Keratinocyte (primary cell): Measurements from ENCODE around the gene FBN1. TPM values are rescaled to one million over a fixed set of nuclear protein-coding genes. Genes with fewer than 3 reads are reported as not detected.

Experiments used
- DNase-seq: peaks from one replicate; pipeline ENCODE4 v3.0.0-alpha.2; 2011; ENCODE audit warnings: low read depth, missing footprints, low spot score
- FAIRE-seq: peaks from 2 replicates; lab custom pipeline; 2011; peaks lifted over from hg19 to GRCh38; lab: Jason Lieb, UNC
- H2AFZ ChIP-seq: 2 replicates; pipeline ENCODE4 v1.6.0; 2012; ENCODE audit warnings: low read length, control low read depth, inconsistent platforms; ENCODE audit not compliant: control insufficient read depth
- H3K27ac ChIP-seq: 2 replicates; pipeline ENCODE4 v1.5.1; 2011; ENCODE audit warnings: low read length; ENCODE audit not compliant: control insufficient read depth, insufficient read depth
- H3K27me3 ChIP-seq: 3 replicates; pipeline ENCODE4 v1.6.0; 2011; ENCODE audit warnings: low read length; ENCODE audit not compliant: control insufficient read depth, insufficient read depth; ENCODE audit errors: extremely low read depth
- H3K36me3 ChIP-seq, 2 experiments: 2 replicates in 1 of 2; 3 replicates in 1 of 2; pipeline ENCODE4 v1.5.1; 2011; ENCODE audit warnings: low read length in 2 of 2, mild to moderate bottlenecking in 1 of 2; ENCODE audit not compliant: control insufficient read depth in 2 of 2, insufficient read depth in 2 of 2; ENCODE audit errors: extremely low read depth in 1 of 2
- H3K4me1 ChIP-seq: 3 replicates; pipeline ENCODE4 v1.5.1; 2011; ENCODE audit warnings: low read length; ENCODE audit not compliant: control insufficient read depth, insufficient read depth; ENCODE audit errors: extremely low read depth
- H3K4me2 ChIP-seq: 3 replicates; pipeline ENCODE4 v1.6.0; 2011; ENCODE audit warnings: low read depth, low read length; ENCODE audit not compliant: control insufficient read depth, insufficient read depth; ENCODE audit errors: extremely low read depth
- H3K4me3 ChIP-seq, 3 experiments: fragments of 200-600 bp in 1 of 3; sonication (generic) in 1 of 3; 2 replicates in 2 of 3; 3 replicates in 1 of 3; pipeline ENCODE4 v1.5.1; 2011 to 2016; ENCODE audit warnings: low read length in 3 of 3, mild to moderate bottlenecking in 3 of 3, control low read depth in 2 of 3, inconsistent platforms in 1 of 3, low read depth in 1 of 3, mixed read lengths in 1 of 3, mixed run types in 1 of 3, moderate library complexity in 1 of 3; ENCODE audit not compliant: control insufficient read depth in 2 of 3, insufficient read depth in 2 of 3; ENCODE audit errors: extremely low read depth in 1 of 3
- H3K79me2 ChIP-seq: 2 replicates; pipeline ENCODE4 v1.6.0; 2012; ENCODE audit warnings: low read length; ENCODE audit not compliant: control insufficient read depth, insufficient read depth
- H3K9ac ChIP-seq: 3 replicates; pipeline ENCODE4 v1.6.0; 2011; ENCODE audit warnings: low read length; ENCODE audit not compliant: control insufficient read depth, insufficient read depth; ENCODE audit errors: extremely low read depth
- H3K9me1 ChIP-seq: 3 replicates; pipeline ENCODE4 v1.6.0; 2011; ENCODE audit warnings: low read length; ENCODE audit not compliant: control insufficient read depth, insufficient read depth; ENCODE audit errors: extremely low read depth
- H3K9me3 ChIP-seq: 2 replicates; pipeline ENCODE4 v1.5.1; 2012; ENCODE audit warnings: low read depth, low read length; ENCODE audit not compliant: control insufficient read depth
- H4K20me1 ChIP-seq: 3 replicates; pipeline ENCODE4 v1.6.0; 2011; ENCODE audit warnings: low read length; ENCODE audit not compliant: control insufficient read depth, insufficient read depth; ENCODE audit errors: extremely low read depth
- CTCF ChIP-seq, 3 experiments: IDR thresholded peaks in 1 of 3; conservative IDR thresholded peaks in 1 of 3; optimal IDR thresholded peaks in 1 of 3; 2 replicates in 2 of 3; 3 replicates in 1 of 3; pipeline versions ENCODE3 to v1.5.1; 2011; ENCODE audit warnings: low read length in 3 of 3, mild to moderate bottlenecking in 3 of 3, moderate library complexity in 2 of 3, control low read depth in 1 of 3, inconsistent platforms in 1 of 3; ENCODE audit not compliant: insufficient read depth in 2 of 3; ENCODE audit errors: extremely low read depth in 1 of 3
- EZH2 ChIP-seq: IDR thresholded peaks from one replicate; pipeline ENCODE4 v1.6.1; 2012; ENCODE audit warnings: inconsistent platforms, mild to moderate bottlenecking, low read length, moderate library complexity
- dilution Hi-C: fragments of 300-500 bp; cut with MboI; formaldehyde crosslinking; loops from one replicate; pipeline ENCODE4 v1.7.0; 2020; ENCODE audit warnings: low sequenced_read_pairs; ENCODE audit not compliant: extremely low pct_ligation_motif_present
- polyA plus RNA-seq, 5 experiments: library from polyadenylated mRNA; depleted of rRNA in 3 of 5; stranded (reverse) in 3 of 5; stranded (forward) in 1 of 5; unstranded in 1 of 5; fragments of >200 nt; gene quantifications; 1 replicate in 1 of 5; 2 replicates in 3 of 5; 3 replicates in 1 of 5; pipeline versions ENCODE4 v1.2.1 to v1.2.3, GENCODE V29; 2011 to 2012; ENCODE audit warnings: missing spikeins in 2 of 5, low read depth in 1 of 5, low replicate concordance in 1 of 5

The FBN1 gene
- polyA plus RNA-seq, 1 donor (not counting 4 experiments of a cell fraction or from before 2014, with no cell fraction given) = 3.5 TPM

- H3K4me1 ChIP-seq = no peaks in the 10 kb centered on the region
- H3K36me3 ChIP-seq = no peaks in the 10 kb centered on the region
- no peak overlapping the region for H3K4me3 ChIP-seq
- no peak for FAIRE-seq
- H3K27ac ChIP-seq = no peak overlapping the region
- H3K4me2 ChIP-seq = no peak overlapping the region
- H3K9me3 ChIP-seq = no peaks in the 10 kb centered on the region
- H3K9ac ChIP-seq = no peak overlapping the region
- no peak for DNase-seq
- no peaks in the 10 kb centered on the region for H4K20me1 ChIP-seq
- H3K79me2 ChIP-seq = no peaks in the 10 kb centered on the region
- H3K27me3 ChIP-seq = no peaks in the 10 kb centered on the region
- TF ChIP-seq EZH2 = no peak
- TF ChIP-seq CTCF (optimal IDR thresholded peaks at IDR 0.05 in 1 of 3, IDR thresholded peaks at IDR 0.05 in 1 of 3, conservative IDR thresholded peaks at IDR 0.05 in 1 of 3; ENCODE audit: extremely low read depth in 1 of 3, insufficient read depth in 2 of 3, low read length in 3 of 3) = no peak
- dilution Hi-C loops = no loop called here
- no peaks in the 10 kb centered on the region for H3K9me1 ChIP-seq
- no peak overlapping the region for H2AFZ ChIP-seq
Measured at GRCh38 chr15:48652510-48653076, 7.1 kb upstream of the FBN1 start.

- Histone ChIP-seq H3K9ac (no peak overlapping the region), H3K9me1 (no peaks in the 10 kb centered on the region), H2AFZ (no peak overlapping the region), H3K4me3 (no peak overlapping the region), H3K27me3 (no peaks in the 10 kb centered on the region), H3K4me1 (peaks cover 4% of the 10 kb centered on the region), H3K27ac (no peak overlapping the region), H3K36me3 (no peaks in the 10 kb centered on the region), H3K4me2 (no peak overlapping the region), H3K9me3 (no peaks in the 10 kb centered on the region), H3K79me2 (no peaks in the 10 kb centered on the region), H4K20me1 (no peaks in the 10 kb centered on the region)
- dilution Hi-C loops = no loop called here
- TF ChIP-seq EZH2 = no peak
- no peak for TF ChIP-seq CTCF (optimal IDR thresholded peaks at IDR 0.05 in 1 of 3, IDR thresholded peaks at IDR 0.05 in 1 of 3, conservative IDR thresholded peaks at IDR 0.05 in 1 of 3; ENCODE audit: extremely low read depth in 1 of 3, insufficient read depth in 2 of 3, low read length in 3 of 3)
- FAIRE-seq (no peak), DNase-seq (no peak)
Measured at GRCh38 chr15:48650931-48651330, 5.4 kb upstream of the FBN1 start.
